GF-D8 (cell line): ENCODE results near the gene DERL3.
"Not testable (repeated sequence)": the region's sequence is repeated elsewhere in the genome, so short reads cannot be mapped to it uniquely, and the experiment has no call there.

ENCODE experiments used
- DNase-seq: peaks from one replicate; lab custom pipeline; 2025; lab: John Stamatoyannopoulos, UW

DERL3 gene

DNA sequence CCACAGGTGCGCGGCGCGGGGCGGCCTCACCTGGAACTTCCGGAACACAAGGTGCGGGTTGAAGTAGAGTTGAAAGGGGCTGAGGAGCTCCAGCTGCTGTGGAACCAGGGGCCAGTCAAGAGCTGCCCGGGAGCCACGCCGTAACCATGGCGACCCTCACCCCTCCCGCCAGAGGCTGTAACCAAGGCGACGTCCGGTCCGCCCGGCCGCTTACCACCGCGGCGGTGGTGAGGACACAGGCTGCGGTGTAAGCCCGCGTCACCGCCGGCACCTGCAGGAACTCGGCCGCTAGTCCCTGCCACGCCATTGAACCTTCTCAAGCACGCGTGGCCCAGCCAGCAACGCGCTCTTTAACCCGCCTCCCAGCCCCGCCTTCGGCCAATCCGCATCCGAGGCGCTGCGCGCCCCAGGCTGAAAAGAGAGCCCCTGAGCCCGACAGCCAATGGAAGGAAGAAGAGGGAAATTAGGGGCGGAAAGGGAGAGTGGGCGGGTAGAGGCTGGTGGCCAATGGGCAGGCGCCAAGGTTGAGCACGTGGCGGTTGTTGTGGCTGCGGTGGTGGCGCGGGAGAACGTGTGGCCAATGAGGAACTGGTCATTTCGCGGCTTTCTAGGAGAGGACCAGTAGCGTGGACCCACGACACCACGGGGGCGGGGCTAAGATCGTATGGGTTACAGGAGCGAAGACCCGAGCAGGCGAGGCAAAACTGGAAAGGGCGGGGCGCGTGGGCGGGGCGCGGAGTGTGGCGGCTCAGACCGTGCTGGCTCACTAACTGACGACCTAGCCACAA, at the start of gene DERL3:
Gene DERL3, minus strand, starts transcription at position 326 of the 788 bp plus-strand sequence. Its CDS starts 19 bp downstream, at position 307.
- peak; percentile 99 for DNase-seq

DNA sequence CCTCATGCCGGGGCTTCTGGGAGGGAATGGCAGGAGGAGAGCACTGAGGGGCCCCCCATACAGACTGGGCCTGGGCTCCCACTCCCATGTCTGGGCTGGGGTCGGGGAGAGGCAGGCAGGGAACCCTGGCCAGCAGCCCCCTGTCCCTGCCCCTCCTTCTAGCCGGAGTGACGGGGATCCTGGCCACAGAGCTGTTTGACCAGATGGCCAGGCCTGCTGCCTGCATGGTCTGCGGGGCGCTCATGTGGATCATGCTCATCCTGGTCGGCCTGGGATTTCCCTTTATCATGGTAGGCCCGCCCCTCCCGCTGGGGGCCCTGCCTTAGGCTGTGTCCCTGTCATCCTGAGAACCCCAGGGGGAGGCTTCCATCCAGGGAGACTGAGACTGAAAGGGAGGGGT, 45.3 kb upstream of the DERL3 start:
- DNase-seq, result no peak

DNA sequence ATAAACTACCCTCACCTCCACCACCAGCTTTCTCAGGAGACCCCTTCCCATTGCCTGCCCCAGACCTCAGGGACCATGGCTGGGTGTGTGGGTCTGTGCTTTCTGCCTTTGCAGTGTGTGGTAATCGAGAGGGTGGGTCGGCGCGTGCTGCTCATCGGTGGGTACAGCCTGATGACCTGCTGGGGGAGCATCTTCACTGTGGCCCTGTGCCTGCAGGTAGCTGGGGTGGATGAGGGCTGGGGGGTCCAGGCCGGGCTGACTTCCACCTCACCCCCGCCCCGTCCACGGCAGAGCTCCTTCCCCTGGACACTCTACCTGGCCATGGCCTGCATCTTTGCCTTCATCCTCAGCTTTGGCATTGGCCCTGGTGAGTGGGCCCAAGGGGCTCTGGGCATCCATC, 44.9 kb upstream of the DERL3 start:
- DNase-seq, result no peak

DNA sequence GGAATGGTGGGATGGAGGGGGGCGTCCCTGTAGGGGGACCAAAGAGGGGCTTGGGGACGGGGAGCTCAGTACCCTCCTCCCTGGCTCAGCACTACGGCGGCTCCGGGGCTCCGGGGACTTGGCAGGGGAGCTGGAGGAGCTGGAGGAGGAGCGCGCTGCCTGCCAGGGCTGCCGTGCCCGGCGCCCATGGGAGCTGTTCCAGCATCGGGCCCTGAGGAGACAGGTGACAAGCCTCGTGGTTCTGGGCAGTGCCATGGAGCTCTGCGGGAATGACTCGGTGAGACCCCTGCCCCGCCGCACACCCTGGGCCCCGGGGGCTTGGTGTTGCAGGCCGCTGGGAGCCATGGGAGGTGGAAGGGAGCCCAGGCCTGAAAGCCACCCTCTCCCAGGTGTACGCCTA, 43.6 kb upstream of the DERL3 start:
- DNase-seq, result no peak

DNA sequence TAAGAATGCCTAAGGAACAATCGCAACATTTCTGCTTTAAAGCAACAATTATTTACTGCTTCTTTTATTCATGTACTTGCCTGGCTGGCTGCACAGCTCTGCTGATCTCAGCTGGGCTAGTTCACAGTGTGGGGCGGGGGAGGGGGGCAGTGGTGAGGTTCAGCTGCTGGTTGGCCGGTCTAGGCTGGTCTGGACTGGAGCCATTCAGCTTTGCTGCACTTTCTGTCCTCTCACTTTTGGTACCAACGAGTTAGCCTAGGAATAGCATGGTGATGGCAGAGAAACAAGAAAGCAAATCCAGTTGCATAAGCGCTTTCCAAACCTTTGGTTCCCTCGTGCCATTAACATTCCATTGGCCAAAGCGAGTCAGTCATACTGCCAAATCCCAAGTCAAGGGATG, 39.4 kb upstream of the DERL3 start:
- DNase-seq, result no peak

DNA sequence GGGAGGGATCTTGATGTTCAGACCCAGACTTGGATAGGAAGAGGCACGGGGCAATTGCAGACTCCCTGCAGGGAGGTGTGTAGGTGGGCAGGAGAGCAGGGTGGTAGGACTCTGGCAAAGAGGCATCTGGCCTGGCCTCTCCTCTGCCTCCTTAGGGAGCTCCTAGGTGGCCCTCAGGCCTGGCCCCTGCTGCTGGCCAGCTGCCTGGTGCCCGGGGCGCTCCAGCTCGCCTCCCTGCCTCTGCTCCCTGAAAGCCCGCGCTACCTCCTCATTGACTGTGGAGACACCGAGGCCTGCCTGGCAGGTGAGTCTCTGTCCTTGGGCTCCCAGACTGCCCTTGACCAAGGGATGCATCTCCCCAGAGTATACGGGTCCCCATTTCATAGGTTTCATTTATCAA, 38.8 kb upstream of the DERL3 start:
- DNase-seq, result no peak

DNA sequence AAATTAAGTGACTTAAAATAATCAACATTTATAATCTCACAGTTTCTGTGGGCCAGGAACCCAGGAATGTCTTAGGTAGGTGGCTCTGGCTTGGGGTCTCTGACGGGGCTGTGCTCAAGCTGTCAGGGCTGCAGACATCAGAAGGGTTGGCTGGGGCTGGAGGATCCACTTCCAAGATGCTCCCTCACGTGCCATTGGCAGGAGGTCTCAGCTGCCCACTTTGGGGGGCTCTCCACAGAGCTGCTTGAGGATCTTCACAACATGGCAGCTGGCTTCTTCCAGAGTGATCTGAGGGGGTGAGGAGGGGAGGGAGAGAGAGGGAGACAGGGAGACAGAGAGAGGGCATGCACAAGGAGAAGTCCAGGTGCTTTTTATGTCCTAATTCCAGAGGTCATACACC, 37.0 kb upstream of the DERL3 start:
- no peak for DNase-seq

DNA sequence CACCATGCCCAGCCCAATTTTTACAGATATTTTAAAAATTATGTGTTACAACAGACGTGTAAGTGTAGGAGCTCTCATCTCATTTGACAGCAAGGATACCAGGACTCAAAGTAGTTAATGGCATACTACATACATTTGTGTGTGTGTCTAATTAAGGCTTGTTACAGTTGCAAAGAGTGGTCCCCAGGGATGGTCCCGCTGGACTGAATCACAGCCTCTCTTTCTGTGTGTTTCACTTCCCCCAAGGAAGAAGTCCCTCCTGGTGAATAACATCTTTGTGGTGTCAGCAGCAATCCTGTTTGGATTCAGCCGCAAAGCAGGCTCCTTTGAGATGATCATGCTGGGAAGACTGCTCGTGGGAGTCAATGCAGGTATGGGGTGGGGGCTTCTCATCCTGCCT, 36.1 kb upstream of the DERL3 start:
- no peak for DNase-seq

DNA sequence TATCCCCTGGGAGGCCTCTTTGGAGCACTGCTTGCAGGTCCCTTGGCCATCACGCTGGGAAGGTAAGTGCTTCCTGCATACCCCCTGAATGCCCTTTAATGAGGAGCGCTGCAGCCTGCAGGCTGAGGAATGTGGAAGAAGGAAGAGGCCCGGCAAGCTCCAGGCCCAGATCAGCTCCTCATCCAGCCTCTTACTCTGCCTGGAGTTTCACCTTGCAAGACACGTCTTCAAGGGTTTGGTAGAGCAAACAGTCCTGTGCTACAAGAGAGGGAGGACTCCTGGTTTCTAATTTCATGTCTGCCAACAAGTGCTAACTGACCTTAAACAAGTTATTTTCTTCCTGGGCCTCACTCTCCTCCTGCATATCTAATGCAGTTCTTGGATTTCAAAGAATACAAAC, 29.8 kb upstream of the DERL3 start:
- no peak for DNase-seq

DNA sequence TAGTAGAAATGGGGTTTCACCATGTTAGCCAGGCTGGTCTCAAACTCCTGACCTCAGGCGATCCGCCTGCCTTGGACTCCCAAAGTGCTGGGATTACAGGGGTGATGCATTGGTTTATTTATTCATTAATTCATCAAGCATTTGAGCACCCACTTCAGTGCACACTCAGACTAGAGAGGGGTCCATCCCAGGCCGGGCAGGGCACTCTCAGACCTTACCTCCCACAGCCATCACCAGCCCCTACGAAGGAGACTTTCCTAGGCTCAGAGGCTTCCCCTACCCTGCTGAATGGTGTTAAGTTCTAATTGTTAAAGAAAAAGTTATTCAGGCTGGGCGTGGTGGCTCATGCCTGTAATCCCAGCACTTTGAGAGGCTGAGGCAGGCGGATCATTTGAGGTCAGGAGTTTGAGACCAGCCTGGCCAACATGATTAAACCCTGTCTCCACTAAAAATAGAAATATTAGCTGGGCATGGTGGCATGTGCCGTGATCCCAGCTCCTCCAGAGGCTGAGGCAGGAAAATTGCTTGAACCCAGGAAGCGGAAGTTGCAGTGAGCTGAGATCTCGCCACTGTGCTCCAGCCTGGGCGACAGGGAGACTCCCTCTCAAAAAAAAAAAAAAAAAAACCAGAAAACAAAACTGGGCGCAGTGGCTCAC, 25.8 kb upstream of the DERL3 start:
- not testable (repeated sequence) for DNase-seq

DNA sequence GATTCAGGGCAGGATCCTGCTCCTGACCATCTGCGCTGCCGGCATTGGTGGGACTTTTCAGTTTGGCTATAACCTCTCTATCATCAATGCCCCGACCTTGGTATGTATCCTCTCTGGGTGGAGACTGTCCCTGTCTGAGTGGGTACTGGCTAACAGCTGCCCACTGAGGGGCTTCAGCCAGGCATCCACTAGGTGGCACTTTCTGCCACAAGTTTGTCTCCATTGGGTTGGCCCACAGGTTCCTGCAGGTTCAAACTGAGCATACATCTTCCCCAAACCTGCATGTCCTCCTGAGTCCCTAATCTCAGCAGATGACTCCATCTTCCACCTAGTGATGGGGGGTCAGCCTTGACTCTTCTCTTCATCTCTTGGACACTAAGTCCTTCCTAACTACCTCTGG, 23.3 kb upstream of the DERL3 start:
- DNase-seq, result no peak

DNA sequence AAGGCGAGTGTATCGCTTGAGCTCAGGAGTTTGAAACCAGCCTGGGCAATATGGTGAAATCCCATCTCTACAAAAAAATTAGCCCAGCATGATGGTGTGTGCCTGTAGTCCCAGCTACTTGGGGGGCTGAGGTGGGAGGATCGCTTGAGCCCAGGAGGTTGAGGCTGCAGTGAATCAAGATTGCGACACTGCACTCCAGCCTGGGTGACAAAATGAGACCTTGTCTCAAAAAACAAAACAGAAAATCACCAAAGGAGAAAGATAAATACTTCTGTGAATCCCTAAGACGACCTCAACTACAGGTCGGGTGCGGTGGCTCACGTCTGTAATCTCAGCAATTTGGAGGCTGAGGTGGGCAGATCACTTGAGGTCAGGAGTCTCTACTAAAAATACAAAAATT, 21.4 kb upstream of the DERL3 start:
- not testable (repeated sequence) for DNase-seq

DNA sequence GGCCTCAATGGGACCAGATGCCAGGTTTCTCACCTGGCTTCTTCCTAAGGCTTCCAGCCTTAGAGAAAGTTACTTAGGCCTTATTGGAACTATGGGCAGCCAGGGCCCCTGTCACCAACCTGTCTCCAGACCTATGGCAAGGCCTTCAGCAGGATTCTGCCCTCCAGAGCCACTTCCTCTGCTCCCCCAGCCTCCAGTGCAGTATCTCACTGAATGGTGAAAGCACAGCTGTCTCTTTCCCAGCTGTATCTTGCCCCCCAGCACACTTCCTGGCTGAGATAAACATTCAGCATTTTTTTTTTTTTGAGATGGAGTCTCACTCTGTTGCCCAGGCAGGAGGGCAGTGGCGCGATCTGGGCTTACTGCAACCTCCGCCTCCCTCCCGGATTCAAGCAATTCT, 20.4 kb upstream of the DERL3 start:
- DNase-seq, result no peak

DNA sequence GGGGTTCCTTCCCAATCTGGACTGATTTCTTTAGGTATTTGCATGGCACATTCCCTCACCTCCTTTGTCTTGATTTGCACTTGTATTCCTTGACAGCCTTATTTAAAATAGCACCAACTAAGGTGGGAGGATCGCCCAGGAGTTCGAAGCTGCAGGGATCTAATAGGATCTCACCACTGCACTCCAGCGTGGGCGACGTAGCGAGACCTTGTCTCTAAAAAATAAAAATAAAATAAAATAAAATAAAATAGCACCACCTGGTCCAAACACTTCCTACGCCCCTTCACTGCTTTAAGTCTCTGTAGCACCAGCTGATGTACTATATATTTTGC, 19.6 kb upstream of the DERL3 start:
- DNase-seq, result no peak

DNA sequence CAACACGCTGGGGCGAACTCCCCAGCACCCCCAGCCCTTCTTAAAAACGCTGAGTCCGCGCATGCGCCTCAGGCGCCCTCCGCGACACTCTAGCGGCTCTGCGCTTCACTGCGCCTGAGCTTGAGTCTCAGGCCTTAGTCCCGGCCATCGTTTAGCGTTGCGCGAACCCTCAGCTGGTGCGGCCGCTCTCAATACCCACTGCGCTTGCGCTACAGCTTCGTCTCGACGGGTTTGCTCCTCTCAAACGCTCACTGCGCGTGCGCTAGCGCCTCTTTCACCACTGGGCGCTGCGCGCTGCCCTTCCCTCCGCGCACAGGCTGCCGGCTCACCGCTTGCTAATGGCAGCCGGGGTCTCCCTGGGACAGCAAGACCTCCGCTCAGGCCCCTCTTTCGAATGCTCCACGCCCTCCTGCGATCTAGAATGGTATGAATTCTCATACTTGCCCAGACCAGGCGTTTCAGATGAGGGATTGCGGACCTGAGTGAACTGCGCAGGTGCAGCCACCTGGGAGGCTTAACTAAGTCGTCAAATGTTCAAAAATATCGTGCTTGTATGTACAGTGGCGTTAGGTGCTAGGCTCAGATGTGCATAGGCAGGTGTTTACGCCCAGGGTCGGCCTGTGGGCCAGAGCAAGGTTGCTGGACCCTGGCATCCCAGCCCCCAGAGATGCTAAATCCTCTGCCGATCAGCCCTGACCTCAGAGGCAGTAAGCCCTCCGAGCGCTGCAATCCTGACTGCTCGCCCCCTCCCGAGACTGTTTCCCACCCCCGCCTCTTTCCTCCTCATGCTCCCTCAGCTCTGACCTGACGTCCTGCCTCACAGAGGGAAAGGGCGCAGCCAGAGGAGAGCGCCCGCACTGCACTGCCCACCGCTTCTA, 19.0 kb upstream of the DERL3 start, which contains the start of gene SLC2A11:
Gene SLC2A11, plus strand, starts transcription at position 270 of the 878 bp plus-strand sequence. Its CDS starts 125 bp downstream, at position 395.
- DNase-seq, result peak; percentile 95

DNA sequence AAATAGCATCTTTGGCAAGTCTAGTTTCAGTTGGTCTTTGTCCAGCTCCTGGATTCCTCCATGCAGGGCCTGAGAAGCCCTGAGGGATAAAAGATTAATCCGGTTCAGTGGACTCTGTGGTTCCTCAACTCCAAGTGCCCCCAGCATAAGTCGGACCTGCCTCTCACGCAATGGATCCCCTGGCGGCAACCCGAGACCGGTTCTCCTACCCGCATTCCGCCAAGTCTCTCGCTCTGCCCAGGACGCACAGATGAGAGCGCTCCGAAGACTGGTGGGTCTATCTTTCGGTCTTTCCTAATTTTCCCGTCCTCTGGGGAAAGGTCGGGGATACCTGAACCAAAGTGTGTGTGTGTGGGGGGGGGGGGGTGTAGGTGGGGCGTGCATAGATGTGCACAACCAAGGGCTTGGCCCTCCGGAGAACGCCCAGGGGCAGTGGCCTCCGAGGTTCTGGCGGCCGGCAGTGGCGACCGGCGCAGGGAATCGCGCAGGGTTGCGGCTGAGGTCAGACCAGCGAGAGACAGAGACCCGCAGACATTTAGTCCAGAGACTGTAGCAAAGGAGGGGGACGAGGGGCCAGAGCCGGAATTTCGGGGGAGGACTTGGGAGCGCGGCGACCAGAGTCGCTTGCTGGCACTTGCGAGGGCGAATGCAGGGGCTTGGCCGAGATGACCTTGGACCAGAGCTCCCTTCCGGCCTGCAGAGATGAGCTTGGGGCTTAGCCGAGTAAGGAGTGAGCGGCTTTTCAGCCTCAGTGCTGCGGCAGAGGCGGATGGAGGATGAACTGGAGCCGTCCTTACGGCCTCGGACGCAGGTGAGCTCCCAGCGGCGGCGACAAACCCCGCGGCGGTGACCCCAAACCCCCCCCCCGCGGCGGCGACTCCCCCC, 18.2 kb upstream of the DERL3 start:
- DNase-seq, result no peak

DNA sequence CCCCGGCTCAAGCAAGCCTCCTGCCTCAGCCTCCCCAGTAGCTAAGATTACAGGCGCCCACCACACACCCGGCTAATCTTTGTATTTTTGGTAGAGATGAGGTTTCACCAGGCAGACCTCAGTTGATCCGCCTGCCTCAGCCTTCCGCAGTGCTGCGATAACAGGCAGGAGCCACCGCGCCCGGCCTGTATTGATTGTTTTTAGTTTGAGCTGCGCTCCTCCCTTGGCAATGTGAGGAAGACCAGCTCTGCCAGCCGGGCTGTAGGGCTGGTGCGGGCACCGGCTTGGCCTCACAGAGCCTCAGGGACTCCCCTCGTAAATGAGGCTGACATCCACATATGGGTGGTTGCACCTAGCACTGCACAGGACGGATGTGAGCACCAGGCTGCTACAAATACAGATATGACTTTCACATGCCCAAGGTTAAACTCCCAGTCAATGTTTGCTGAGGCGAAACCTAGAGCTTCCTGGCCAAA, 11.4 kb upstream of the DERL3 start:
- DNase-seq, result no peak

DNA sequence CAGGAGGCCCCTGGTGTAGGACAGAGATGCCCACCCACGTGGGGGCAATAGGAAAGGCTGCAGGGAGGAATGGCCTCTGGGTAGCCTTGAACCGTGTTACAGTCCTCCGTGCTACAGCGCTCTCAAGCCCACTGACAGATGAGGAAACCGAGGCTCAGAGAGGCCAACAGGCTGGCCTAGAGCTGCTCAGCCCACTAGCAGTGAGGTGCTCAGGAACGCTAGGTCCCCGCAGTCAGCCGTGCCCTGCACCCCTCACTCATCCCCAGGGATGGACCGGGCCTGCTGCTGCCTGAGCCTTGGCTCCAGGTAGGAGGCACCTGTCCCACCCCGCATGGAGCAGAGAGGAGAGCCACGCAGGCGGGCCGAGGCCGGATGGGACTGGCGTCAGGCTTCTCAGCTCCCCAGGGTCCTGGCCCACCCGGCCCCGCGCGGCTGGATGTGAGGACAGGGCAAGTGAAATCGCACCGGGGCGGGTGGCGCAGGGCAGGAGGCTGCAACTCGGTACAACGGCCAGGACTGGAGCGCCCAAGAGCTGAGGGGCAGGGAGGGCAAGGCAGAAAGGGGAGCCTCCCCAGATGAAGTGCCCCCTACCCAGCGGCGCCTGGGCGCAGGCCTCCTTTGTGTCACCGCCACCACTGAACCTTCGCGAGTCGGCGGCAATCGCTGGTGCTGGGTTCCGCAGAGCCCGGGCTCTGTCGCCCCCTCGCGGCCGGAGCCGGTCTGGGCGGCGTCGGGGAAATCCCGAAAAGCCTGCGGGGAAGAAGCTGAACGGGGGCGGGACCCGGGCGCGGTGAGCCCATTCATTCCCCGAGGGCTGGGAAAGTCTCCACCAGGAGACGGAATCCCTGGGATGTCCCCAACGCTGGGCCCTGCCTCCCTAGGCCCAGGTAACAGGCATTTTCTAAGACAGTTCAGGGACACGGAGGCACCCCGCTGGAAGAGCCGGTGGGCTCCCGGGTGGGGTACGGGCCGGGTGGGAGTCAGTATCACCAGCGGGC, 10.5 kb upstream of the DERL3 start:
- DNase-seq, result peak; percentile 26

DNA sequence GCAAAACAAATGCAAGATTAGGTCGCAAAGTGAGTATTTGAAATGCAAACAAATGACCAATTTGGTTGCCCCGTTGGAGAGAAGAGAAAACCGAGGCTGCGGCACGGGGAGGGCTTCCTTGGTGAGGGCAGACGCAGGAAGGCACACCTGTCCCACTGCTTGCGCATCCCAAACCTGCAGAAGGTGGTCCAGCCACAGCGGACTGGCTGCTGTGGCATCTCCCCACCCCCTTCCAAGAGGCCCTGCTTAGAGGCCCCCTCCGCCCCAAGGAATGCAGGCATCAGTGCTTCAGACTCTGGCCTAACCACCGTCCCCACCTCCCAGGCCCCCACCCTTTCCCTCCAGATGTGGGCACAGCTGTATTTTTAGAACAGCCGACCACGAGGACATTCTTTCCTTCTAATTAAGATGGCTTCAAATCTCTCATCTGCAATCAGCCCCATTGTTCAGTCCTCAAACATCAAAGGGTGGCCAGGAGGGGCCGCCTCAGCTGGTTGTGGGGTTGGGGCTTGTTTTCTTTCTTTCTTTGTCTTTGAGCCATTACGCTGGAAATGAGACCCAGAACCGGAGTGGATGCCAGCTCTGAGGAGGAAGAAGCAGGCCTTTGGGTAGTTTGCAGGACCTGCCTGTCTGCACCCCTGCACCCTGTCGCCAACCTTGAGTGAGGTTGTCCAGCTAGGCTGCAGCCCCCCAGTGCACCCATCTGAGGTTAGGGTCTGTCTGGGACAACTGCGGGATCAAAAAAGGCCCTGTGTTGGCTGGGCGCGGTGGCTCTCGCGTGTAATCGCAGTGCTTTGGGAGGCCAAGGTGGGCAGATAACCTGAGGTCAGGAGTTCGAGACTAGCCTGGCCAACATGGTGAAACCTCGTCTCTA, 9.4 kb upstream of the DERL3 start:
- no peak for DNase-seq
